DND-41 (cell line): ENCODE measurements around the gene LPIN1.
"Not testable (repeated sequence)": the region's sequence is repeated elsewhere in the genome, so short reads cannot be mapped to it uniquely, and the experiment has no call there.

ENCODE experiments used
- ATAC-seq: fragments of 200-7000 bp; cut with Tn5 transposase; 3 replicates; pipeline ENCODE4 v1.9.1; 2021; ENCODE audit warnings: low read depth; ENCODE audit not compliant: insufficient read depth
- DNase-seq: peaks from one replicate; pipeline ENCODE4 v3.0.0-alpha.2; 2020
- H2AFZ ChIP-seq: 2 replicates; pipeline ENCODE4 v1.6.0; 2012; ENCODE audit warnings: low read depth, low read length
- H3K27ac ChIP-seq: 2 replicates; pipeline ENCODE4 v1.5.1; 2012; ENCODE audit warnings: low read length, inconsistent platforms
- H3K27me3 ChIP-seq: fragments of 200-600 bp; sonication (generic); 2 replicates; pipeline ENCODE4 v1.6.0; 2012; ENCODE audit warnings: low read length, mild to moderate bottlenecking, inconsistent platforms; ENCODE audit not compliant: insufficient read depth, poor library complexity
- H3K36me3 ChIP-seq: 2 replicates; pipeline ENCODE4 v1.5.1; 2012; ENCODE audit warnings: low read length, inconsistent platforms; ENCODE audit not compliant: insufficient read depth
- H3K4me1 ChIP-seq: 2 replicates; pipeline ENCODE4 v1.5.1; 2012; ENCODE audit warnings: mild to moderate bottlenecking, low read length; ENCODE audit not compliant: insufficient read depth
- H3K4me2 ChIP-seq: 2 replicates; pipeline ENCODE4 v1.6.0; 2012; ENCODE audit warnings: mild to moderate bottlenecking, moderate library complexity, low read length, inconsistent platforms; ENCODE audit not compliant: insufficient read depth
- H3K4me3 ChIP-seq, 2 experiments: fragments of 200-600 bp in 1 of 2; shearing (Covaris generic) in 1 of 2; 2 replicates each; pipeline ENCODE4 v1.5.1; 2012 to 2016; ENCODE audit warnings: inconsistent platforms in 2 of 2, low read length in 2 of 2, mild to moderate bottlenecking in 2 of 2, low read depth in 1 of 2, moderate library complexity in 1 of 2
- H3K79me2 ChIP-seq: 2 replicates; pipeline ENCODE4 v1.6.0; 2012; ENCODE audit warnings: low read length, inconsistent platforms; ENCODE audit not compliant: insufficient read depth
- H3K9ac ChIP-seq: 2 replicates; pipeline ENCODE4 v1.6.0; 2012; ENCODE audit warnings: low read depth, mild to moderate bottlenecking, inconsistent platforms, low read length, moderate library complexity
- H3K9me3 ChIP-seq: 2 replicates; pipeline ENCODE4 v1.5.1; 2012; ENCODE audit warnings: low read length, moderate library complexity, mild to moderate bottlenecking, inconsistent platforms; ENCODE audit not compliant: insufficient read depth, severe bottlenecking
- H4K20me1 ChIP-seq: 2 replicates; pipeline ENCODE4 v1.6.0; 2012; ENCODE audit warnings: low read length; ENCODE audit not compliant: insufficient read depth
- CTCF ChIP-seq: IDR thresholded peaks from 2 replicates; pipeline ENCODE4 v1.5.1; 2012; ENCODE audit warnings: borderline replicate concordance, low read length, moderate library complexity, mild to moderate bottlenecking; ENCODE audit not compliant: poor library complexity, severe bottlenecking; ENCODE audit errors: extremely low read depth
- EZH2 ChIP-seq: IDR thresholded peaks from 3 replicates; pipeline ENCODE4 v1.6.1; 2012; ENCODE audit warnings: borderline replicate concordance, low read depth, mild to moderate bottlenecking, moderate library complexity, low read length, inconsistent platforms; ENCODE audit not compliant: severe bottlenecking

LPIN1 gene

GRCh38 chr2:11758187-11758586 is 11.8 kb downstream of the LPIN1 start:
- no peaks in the 10 kb centered on the region for H3K36me3 ChIP-seq
- no peak overlapping the region for H3K9ac ChIP-seq
- no peak overlapping the region for H3K27ac ChIP-seq
- no peak for TF ChIP-seq EZH2
- no peak for TF ChIP-seq CTCF
- DNase-seq (no peak), ATAC-seq (no peak)
- H3K4me1 ChIP-seq, result no peaks in the 10 kb centered on the region; the same call in 1 of the 2 replicates
- H3K9me3 ChIP-seq, result peaks cover 5% of the 10 kb centered on the region
- peaks cover 69% of the 10 kb centered on the region for H3K79me2 ChIP-seq
- no peaks in the 10 kb centered on the region for H3K27me3 ChIP-seq
- no peak overlapping the region for H3K4me2 ChIP-seq
- H4K20me1 ChIP-seq, result peaks cover 18% of the 10 kb centered on the region; the same call in 1 of the 2 replicates
- no peak overlapping the region for H3K4me3 ChIP-seq
- no peak overlapping the region for H2AFZ ChIP-seq

- no peaks in the 10 kb centered on the region for H3K27me3 ChIP-seq
Observed at GRCh38 chr2:11758647-11759046, 12.2 kb downstream of the LPIN1 start.

GRCh38 chr2:11759182-11759975 is 12.9 kb downstream of the LPIN1 start:
- H3K36me3 ChIP-seq, H3K27me3 ChIP-seq, ATAC-seq, H3K9me3 ChIP-seq, H3K27ac ChIP-seq, H3K4me3 ChIP-seq, H2AFZ ChIP-seq, H3K4me2 ChIP-seq, H3K4me1 ChIP-seq, DNase-seq, H3K9ac ChIP-seq: not testable (repeated sequence)
- H4K20me1 ChIP-seq, result peaks cover 11% of the 10 kb centered on the region; the same call in 1 of the 2 replicates
- H3K79me2 ChIP-seq, result peaks cover 65% of the 10 kb centered on the region

More at GRCh38 chr2:11758647-11759046, 12.2 kb downstream of the LPIN1 start:
- DNase-seq (no peak), ATAC-seq (no peak)
- H3K79me2 ChIP-seq, result peaks cover 69% of the 10 kb centered on the region
- no peak overlapping the region for H3K27ac ChIP-seq
- no peak overlapping the region for H3K9ac ChIP-seq
- H3K4me1 ChIP-seq, result no peaks in the 10 kb centered on the region; the same call in 1 of the 2 replicates
- TF ChIP-seq EZH2, result no peak
- no peak for TF ChIP-seq CTCF
- no peak overlapping the region for H3K4me3 ChIP-seq
- no peak overlapping the region for H3K4me2 ChIP-seq
- peaks cover 18% of the 10 kb centered on the region; the same call in 1 of the 2 replicates for H4K20me1 ChIP-seq
- no peak overlapping the region for H2AFZ ChIP-seq
- no peaks in the 10 kb centered on the region for H3K36me3 ChIP-seq
- peaks cover 5% of the 10 kb centered on the region for H3K9me3 ChIP-seq

GRCh38 chr2:11761259-11761658 is 14.8 kb downstream of the LPIN1 start:
- H4K20me1 ChIP-seq, result peaks cover 6% of the 10 kb centered on the region
- ATAC-seq (no peak), DNase-seq (no peak)
- no peak overlapping the region for H3K9ac ChIP-seq
- peaks cover 5% of the 10 kb centered on the region for H3K9me3 ChIP-seq
- H2AFZ ChIP-seq, result no peak overlapping the region
- H3K27ac ChIP-seq, result no peak overlapping the region
- H3K79me2 ChIP-seq, result peaks cover 57% of the 10 kb centered on the region
- no peak overlapping the region for H3K4me3 ChIP-seq
- peaks cover 17% of the 10 kb centered on the region for H3K36me3 ChIP-seq
- no peaks in the 10 kb centered on the region for H3K4me1 ChIP-seq
- no peaks in the 10 kb centered on the region for H3K27me3 ChIP-seq
- TF ChIP-seq CTCF, result no peak
- TF ChIP-seq EZH2, result no peak
- H3K4me2 ChIP-seq, result no peak overlapping the region
